Muscle of leg (tissue), 11 donors: Measurements from ENCODE around the gene THRB. TPM values are rescaled to one million over a fixed set of nuclear protein-coding genes. Genes with fewer than 3 reads are reported as not detected.

Experiments
- DNase-seq: peaks from one replicate; pipeline ENCODE4 v3.0.0; 2013
- H3K27ac ChIP-seq: one replicate; pipeline ENCODE4 v1.5.1; 2013; ENCODE audit warnings: mild to moderate bottlenecking, low read length, control low read depth
- H3K27me3 ChIP-seq: one replicate; pipeline ENCODE4 v1.6.1; 2013; ENCODE audit warnings: low read length; ENCODE audit not compliant: control insufficient read depth, insufficient read depth
- H3K36me3 ChIP-seq: one replicate; pipeline ENCODE4 v1.6.1; 2013; ENCODE audit warnings: low read length; ENCODE audit not compliant: control insufficient read depth, insufficient read depth
- H3K4me1 ChIP-seq: one replicate; pipeline ENCODE4 v1.6.1; 2013; ENCODE audit warnings: low read length; ENCODE audit not compliant: control insufficient read depth, insufficient read depth
- H3K4me3 ChIP-seq: one replicate; pipeline ENCODE4 v1.5.1; 2013; ENCODE audit warnings: low read length, control low read depth
- H3K9me3 ChIP-seq: replicated peaks from 2 replicates; pipeline ENCODE4 v1.6.1; 2013; ENCODE audit warnings: low read depth, low read length; ENCODE audit not compliant: control insufficient read depth
- WGBS: methylation state at CpG from one replicate; pipeline ENCODE4 v1.1.5; 2013; ENCODE audit warnings: missing lambda C conversion rate; ENCODE audit not compliant: insufficient coverage; 5-methylcytosine and 5-hydroxymethylcytosine counted together
- polyA plus RNA-seq, 8 donors: library from polyadenylated mRNA; unstranded; fragments of 120-200 nt; gene quantifications; one replicate each; pipeline versions ENCODE4 v1.2.1 to v1.2.3, GENCODE V29; 2013; ENCODE audit warnings: inconsistent platforms in 1 of 8, low replicate concordance in 1 of 8; ENCODE audit not compliant: insufficient read length in 8 of 8, insufficient read depth in 1 of 8
- total RNA-seq: library from RNA; stranded (reverse); fragments of 120-200 nt; gene quantifications from one replicate; pipeline ENCODE4 v1.2.4, GENCODE V29; 2013

The THRB gene
- total and polyA plus RNA-seq, 9 donors, result 0.33 to 3.1 (median 1.7) TPM

DNA sequence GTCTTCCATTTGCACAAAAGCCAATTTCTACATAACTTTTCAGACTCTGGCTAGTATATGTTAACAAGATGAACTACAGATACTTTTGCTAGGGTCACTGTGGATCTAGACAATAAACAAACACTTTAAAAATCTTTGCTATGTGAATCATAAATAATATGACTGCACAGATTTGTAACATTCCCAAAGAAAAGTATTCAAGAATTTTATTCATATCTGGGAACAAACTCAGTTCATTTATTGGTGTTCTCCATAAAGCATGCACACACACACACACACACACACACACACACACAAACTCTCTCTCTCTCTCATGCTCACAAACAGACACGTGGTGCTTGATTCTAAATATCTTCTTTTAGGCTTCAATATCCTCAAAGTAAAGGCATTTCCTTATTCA lies 18.8 kb upstream of the THRB start:
- H3K27me3 ChIP-seq, result no peaks in the 10 kb centered on the region
- H3K9me3 ChIP-seq, result no peaks in the 10 kb centered on the region
- peak; percentile 25 for DNase-seq
- WGBS, result no CpG with 5 or more reads among the region's 1 CpG
- no peak overlapping the region for H3K27ac ChIP-seq
- no peaks in the 10 kb centered on the region for H3K4me1 ChIP-seq
- H3K36me3 ChIP-seq, result no peaks in the 10 kb centered on the region
- no peak overlapping the region for H3K4me3 ChIP-seq

GRCh38 chr3:24512564-24513197 lies 18.0 kb upstream of the THRB start:
- Histone ChIP-seq H3K4me3 (no peak overlapping the region), H3K4me1 (no peaks in the 10 kb centered on the region), H3K27ac (no peak overlapping the region), H3K27me3 (no peaks in the 10 kb centered on the region), H3K36me3 (no peaks in the 10 kb centered on the region), H3K9me3 (no peaks in the 10 kb centered on the region)
- DNase-seq, result no peak
- WGBS, result no CpG with 5 or more reads among the region's 5 CpGs

- Histone ChIP-seq H3K4me1 (no peaks in the 10 kb centered on the region), H3K9me3 (no peaks in the 10 kb centered on the region), H3K4me3 (no peak overlapping the region), H3K27me3 (no peaks in the 10 kb centered on the region), H3K27ac (no peak overlapping the region), H3K36me3 (no peaks in the 10 kb centered on the region)
- WGBS, result 90% methylated on average over 2 of the region's 5 CpGs
- DNase-seq, result no peak
Measured at GRCh38 chr3:24510030-24510648, 15.5 kb upstream of the THRB start.

- Histone ChIP-seq H3K4me1 (no peaks in the 10 kb centered on the region), H3K27me3 (no peaks in the 10 kb centered on the region), H3K27ac (no peak overlapping the region), H3K9me3 (no peaks in the 10 kb centered on the region), H3K4me3 (no peak overlapping the region), H3K36me3 (no peaks in the 10 kb centered on the region)
- DNase-seq, result peak; percentile 34
- WGBS, result no CpG with 5 or more reads among the region's 1 CpG
Measured at GRCh38 chr3:24508423-24508839, 13.8 kb upstream of the THRB start.

- Histone ChIP-seq H3K27me3 (no peaks in the 10 kb centered on the region), H3K4me1 (no peaks in the 10 kb centered on the region), H3K9me3 (no peaks in the 10 kb centered on the region), H3K27ac (no peak overlapping the region), H3K36me3 (no peaks in the 10 kb centered on the region), H3K4me3 (no peak overlapping the region)
- no peak for DNase-seq
- no CpG with 5 or more reads among the region's 2 CpGs for WGBS
Measured at GRCh38 chr3:24507776-24508422, 13.2 kb upstream of the THRB start.

- DNase-seq, result peak; percentile 45
- H3K27ac ChIP-seq, result no peak overlapping the region
Measured at GRCh38 chr3:24506966-24507775, 12.5 kb upstream of the THRB start.

DNA sequence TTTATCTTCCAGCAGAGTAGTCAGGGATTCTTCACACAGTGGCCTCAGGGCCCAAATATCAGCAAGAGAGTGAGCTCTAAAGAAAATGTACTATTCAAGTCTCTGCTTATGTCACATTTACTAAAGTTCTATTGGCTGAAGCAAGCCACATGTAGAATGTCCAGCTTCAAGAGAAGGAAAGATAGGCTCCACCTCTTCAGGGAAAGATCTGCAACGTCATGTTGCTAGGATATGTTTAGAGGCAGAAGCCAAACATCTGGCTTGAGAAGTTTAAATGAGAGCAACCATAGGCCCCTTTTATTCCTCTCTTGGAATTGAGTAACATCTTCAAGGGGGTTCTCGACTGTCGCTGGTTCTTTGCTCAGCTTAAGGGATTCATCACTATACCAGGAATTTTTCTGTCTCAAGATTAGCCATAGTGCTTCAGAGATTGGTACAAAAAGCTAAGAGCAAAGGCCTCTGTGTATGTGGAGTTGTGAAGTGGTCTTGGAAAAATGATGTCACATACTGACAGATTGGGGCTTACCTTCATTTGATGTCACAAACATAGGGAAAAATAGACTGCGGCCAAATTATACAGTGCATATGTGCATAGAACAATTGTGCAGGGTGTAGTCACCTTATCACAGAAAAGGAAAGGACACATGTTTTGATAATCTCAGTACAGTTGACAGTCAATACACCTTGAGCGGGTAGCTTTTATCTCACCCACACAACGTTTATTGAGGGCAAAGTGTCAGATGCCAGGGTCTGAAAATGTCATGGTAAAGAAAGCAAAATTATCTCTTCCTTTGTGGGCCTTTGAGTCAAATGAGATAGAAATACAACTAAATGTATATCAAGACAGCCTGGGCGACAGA lies 11.3 kb upstream of the THRB start:
- H3K9me3 ChIP-seq, result no peaks in the 10 kb centered on the region
- H3K27ac ChIP-seq, result peak overlapping the region; percentile 6
- H3K4me1 ChIP-seq, result no peaks in the 10 kb centered on the region
- no peak overlapping the region for H3K4me3 ChIP-seq
- DNase-seq, result peak; percentile 86
- H3K27me3 ChIP-seq, result no peaks in the 10 kb centered on the region
- H3K36me3 ChIP-seq, result no peaks in the 10 kb centered on the region
- WGBS, result 20% methylated on average over 1 of the region's 7 CpGs

More at GRCh38 chr3:24506966-24507775, 12.5 kb upstream of the THRB start:
- no CpG with 5 or more reads among the region's 3 CpGs for WGBS
- H3K27me3 ChIP-seq, result no peaks in the 10 kb centered on the region
- no peak overlapping the region for H3K4me3 ChIP-seq
- H3K36me3 ChIP-seq, result no peaks in the 10 kb centered on the region
- no peaks in the 10 kb centered on the region for H3K9me3 ChIP-seq
- no peaks in the 10 kb centered on the region for H3K4me1 ChIP-seq

DNA sequence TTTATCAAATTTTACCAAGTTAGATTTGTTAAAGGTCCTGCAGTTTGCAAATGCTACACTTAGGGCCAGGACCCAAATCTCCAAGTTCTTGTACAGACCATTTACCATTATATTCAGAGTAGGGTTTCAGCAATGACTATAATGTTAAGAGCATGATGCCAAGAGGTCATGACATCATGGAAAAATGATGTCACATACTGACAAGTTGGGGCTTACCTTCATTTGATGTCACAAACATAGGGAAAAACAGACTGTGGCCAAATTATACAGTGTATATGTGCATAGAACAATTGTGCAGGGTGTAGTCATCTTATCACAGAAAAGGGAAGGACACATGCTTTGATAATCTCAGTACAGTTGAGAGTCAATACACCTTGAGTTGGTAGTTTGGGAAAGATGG lies 10.1 kb upstream of the THRB start:
- H3K9me3 ChIP-seq, result no peaks in the 10 kb centered on the region
- no peak overlapping the region for H3K4me3 ChIP-seq
- no peak for DNase-seq
- no peak overlapping the region for H3K27ac ChIP-seq
- no peaks in the 10 kb centered on the region for H3K27me3 ChIP-seq
- H3K36me3 ChIP-seq, result no peaks in the 10 kb centered on the region
- H3K4me1 ChIP-seq, result no peaks in the 10 kb centered on the region

- WGBS, result 75% methylated on average over 1 of the region's 3 CpGs
- no peak overlapping the region for H3K4me3 ChIP-seq
- no peaks in the 10 kb centered on the region for H3K27me3 ChIP-seq
Measured at GRCh38 chr3:24503616-24504113, 9.0 kb upstream of the THRB start.

More at GRCh38 chr3:24503616-24504113, 9.0 kb upstream of the THRB start:
- H3K4me1 ChIP-seq, result no peaks in the 10 kb centered on the region
- peak; percentile 23 for DNase-seq
- no peaks in the 10 kb centered on the region for H3K36me3 ChIP-seq
- no peaks in the 10 kb centered on the region for H3K9me3 ChIP-seq
- no peak overlapping the region for H3K27ac ChIP-seq
